GM19238 (cell line): ENCODE results near the gene SFTPA2.
"Not testable (repeated sequence)": the region's sequence is repeated elsewhere in the genome, so short reads cannot be mapped to it uniquely, and the experiment has no call there.

Source experiments
- DNase-seq: peaks from one replicate; pipeline ENCODE4 v3.0.0; 2011; ENCODE audit warnings: low spot score; ENCODE audit not compliant: insufficient read length

Gene SFTPA2

GRCh38 chr10:79559726-79560125 lies 481 bp downstream of the SFTPA2 start:
- no peak for DNase-seq

- not testable (repeated sequence) for DNase-seq
Observed at GRCh38 chr10:79556961-79557360, 3.2 kb downstream of the SFTPA2 start.

GRCh38 chr10:79555354-79556309 lies 4.6 kb downstream of the SFTPA2 start:
- no peak for DNase-seq

- no peak for DNase-seq
Observed at GRCh38 chr10:79552143-79552542, 8.1 kb downstream of the SFTPA2 start.

GRCh38 chr10:79547973-79548372 lies 12.2 kb downstream of the SFTPA2 start:
- DNase-seq, result no peak

GRCh38 chr10:79547128-79547527 lies 13.1 kb downstream of the SFTPA2 start:
- DNase-seq, result not testable (repeated sequence)

GRCh38 chr10:79544926-79545659 lies 15.1 kb downstream of the SFTPA2 start:
- not testable (repeated sequence) for DNase-seq

- not testable (repeated sequence) for DNase-seq
Observed at GRCh38 chr10:79544408-79544807, 15.8 kb downstream of the SFTPA2 start.

GRCh38 chr10:79542626-79543025 lies 17.6 kb downstream of the SFTPA2 start:
- DNase-seq, result no peak

GRCh38 chr10:79540930-79541329 lies 19.3 kb downstream of the SFTPA2 start:
- not testable (repeated sequence) for DNase-seq

- not testable (repeated sequence) for DNase-seq
Observed at GRCh38 chr10:79538311-79538710, 21.9 kb downstream of the SFTPA2 start.

GRCh38 chr10:79533903-79534175 lies 26.4 kb downstream of the SFTPA2 start:
- not testable (repeated sequence) for DNase-seq

- not testable (repeated sequence) for DNase-seq
Observed at GRCh38 chr10:79533142-79533902, 26.9 kb downstream of the SFTPA2 start.

- not testable (repeated sequence) for DNase-seq
Observed at GRCh38 chr10:79528261-79528660, 31.9 kb downstream of the SFTPA2 start.

GRCh38 chr10:79525049-79525710 lies 35.0 kb downstream of the SFTPA2 start:
- not testable (repeated sequence) for DNase-seq

GRCh38 chr10:79523157-79523853 lies 36.9 kb downstream of the SFTPA2 start:
- DNase-seq, result not testable (repeated sequence)

- not testable (repeated sequence) for DNase-seq
Observed at GRCh38 chr10:79522464-79522863, 37.7 kb downstream of the SFTPA2 start.

GRCh38 chr10:79521751-79522150 lies 38.5 kb downstream of the SFTPA2 start:
- DNase-seq, result not testable (repeated sequence)

- DNase-seq, result not testable (repeated sequence)
Observed at GRCh38 chr10:79517567-79517966, 42.6 kb downstream of the SFTPA2 start.

- not testable (repeated sequence) for DNase-seq
Observed at GRCh38 chr10:79516532-79517205, 43.5 kb downstream of the SFTPA2 start.
